ENCODE measurements around the gene MGAT5B.

Gene MGAT5B

GRCh38 chr17:76944477-76944876 is 76.3 kb downstream of the MGAT5B start:
- Mint-ChIP-seq H3K9me3 (no peaks in the 10 kb centered on the region), H3K27ac (no peak overlapping the region), H3K4me1 (peaks cover 5 to 6% of the 10 kb centered on the region in 2 donors), H3K27me3 (peaks cover 8 to 12% of the 10 kb centered on the region in 2 donors), H3K4me3 (no peak overlapping the region), H3K36me3 (no peaks in the 10 kb centered on the region)
- DNase-seq (no peak), ATAC-seq (replicated peaks) (no peak)

DNA sequence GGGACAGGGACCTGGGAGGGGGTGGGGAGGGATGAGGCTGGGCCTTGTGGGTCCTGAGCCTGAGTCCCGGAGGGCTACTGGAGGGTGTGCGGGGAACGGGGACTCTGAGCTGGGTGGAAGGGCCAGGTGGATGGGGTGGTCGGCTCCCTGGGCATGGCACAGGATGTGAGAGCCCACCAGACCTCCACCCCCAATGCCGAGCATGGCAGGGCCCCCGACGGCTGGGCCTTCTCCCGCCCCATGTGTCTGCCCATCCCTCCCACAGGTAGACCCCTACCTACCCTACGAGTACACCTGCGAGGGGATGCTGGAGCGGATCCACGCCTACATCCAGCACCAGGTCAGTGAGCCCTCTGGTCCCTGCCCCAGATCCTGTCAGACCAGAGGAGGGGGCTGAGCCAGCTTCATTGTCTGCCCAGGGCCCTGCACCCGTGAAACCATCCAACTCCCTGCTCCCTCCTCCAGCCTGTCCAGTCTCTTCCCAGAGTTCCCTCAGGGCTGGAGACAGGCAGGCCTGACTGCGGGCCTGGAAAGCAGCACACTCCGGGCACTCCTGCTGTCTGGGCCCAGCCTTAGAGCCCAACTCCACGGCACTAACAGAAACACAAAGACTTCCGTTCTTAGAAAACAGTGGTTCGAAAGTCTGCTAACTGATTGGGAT is 78.0 kb downstream of the MGAT5B start:
- H3K27me3 Mint-ChIP-seq = peaks cover 3 to 16% of the 10 kb centered on the region in 2 donors
- H3K36me3 Mint-ChIP-seq = no peaks in the 10 kb centered on the region
- no peak overlapping the region for H3K27ac Mint-ChIP-seq
- no peak for DNase-seq
- H3K4me3 Mint-ChIP-seq = no peak overlapping the region
- H3K4me1 Mint-ChIP-seq = peaks cover 5 to 6% of the 10 kb centered on the region in 2 donors
- no peak for ATAC-seq (replicated peaks)
- no peaks in the 10 kb centered on the region for H3K9me3 Mint-ChIP-seq

DNA sequence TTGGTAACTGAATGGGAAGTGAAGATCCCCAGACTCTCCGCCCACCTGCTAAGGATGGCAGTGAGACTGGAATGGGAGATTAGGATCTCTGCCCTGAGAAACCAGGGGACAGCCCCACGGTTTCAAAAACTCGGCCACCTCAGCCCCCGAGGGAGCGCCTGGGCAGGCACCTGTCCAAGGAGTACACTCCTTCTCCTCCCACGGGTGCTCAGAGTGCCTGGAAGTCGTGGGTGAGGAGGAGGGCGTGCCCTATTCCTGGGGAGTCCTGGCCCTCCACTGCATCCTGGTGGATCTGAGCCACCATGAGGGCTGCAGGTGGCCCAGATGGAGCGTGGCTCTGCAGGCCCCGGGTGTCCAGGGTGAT is 78.5 kb downstream of the MGAT5B start:
- peaks cover 5 to 6% of the 10 kb centered on the region in 2 donors for H3K4me1 Mint-ChIP-seq
- H3K4me3 Mint-ChIP-seq = no peak overlapping the region
- ATAC-seq (replicated peaks) (no peak), DNase-seq (no peak)
- no peaks in the 10 kb centered on the region for H3K9me3 Mint-ChIP-seq
- peaks cover 3 to 16% of the 10 kb centered on the region in 2 donors for H3K27me3 Mint-ChIP-seq
- no peak overlapping the region for H3K27ac Mint-ChIP-seq
- no peaks in the 10 kb centered on the region for H3K36me3 Mint-ChIP-seq

DNA sequence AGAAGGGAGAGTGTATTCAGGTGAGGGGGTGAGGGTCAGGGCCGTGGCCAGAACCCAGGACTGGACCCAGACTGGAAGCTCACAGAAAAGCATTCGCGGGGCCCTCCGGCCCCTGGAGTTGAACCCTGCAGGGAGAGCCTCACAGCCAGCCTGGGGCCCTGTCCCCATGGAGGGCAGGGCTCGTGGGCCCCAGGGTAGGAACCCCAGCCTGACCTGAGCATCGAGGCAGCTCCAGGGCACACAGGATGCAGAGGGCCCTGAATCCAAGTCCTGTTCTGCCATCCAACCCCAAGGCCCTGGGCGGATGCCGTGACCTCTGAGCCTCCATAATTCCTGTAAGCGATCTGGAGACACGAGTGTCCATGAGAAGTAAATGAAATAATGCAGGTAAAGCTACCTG is 79.1 kb downstream of the MGAT5B start:
- Mint-ChIP-seq H3K4me3 (no peak overlapping the region), H3K4me1 (peaks cover 6% of the 10 kb centered on the region in 2 donors), H3K36me3 (no peaks in the 10 kb centered on the region), H3K27me3 (peaks cover 3 to 16% of the 10 kb centered on the region in 2 donors), H3K27ac (no peak overlapping the region), H3K9me3 (no peaks in the 10 kb centered on the region)
- no peak for DNase-seq
- ATAC-seq (replicated peaks) = no peak

DNA sequence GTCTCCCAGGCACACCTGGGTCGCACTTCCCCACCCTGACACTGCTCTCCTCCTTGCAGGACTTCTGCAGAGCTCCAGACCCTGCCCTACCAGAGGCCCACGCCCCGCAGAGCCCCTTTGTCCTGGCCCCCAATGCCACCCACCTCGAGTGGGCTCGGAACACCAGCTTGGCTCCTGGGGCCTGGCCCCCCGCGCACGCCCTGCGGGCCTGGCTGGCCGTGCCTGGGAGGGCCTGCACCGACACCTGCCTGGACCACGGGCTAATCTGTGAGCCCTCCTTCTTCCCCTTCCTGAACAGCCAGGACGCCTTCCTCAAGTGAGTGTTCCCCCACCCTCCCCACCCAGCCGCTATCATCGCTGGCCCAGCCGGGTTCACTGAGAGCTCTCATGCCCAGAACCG is 79.6 kb downstream of the MGAT5B start:
- ATAC-seq (replicated peaks) (no peak), DNase-seq (no peak)
- no peak overlapping the region for H3K4me3 Mint-ChIP-seq
- peaks cover 8 to 10% of the 10 kb centered on the region in 2 donors for H3K4me1 Mint-ChIP-seq
- H3K27ac Mint-ChIP-seq = no peak overlapping the region
- H3K27me3 Mint-ChIP-seq = peaks cover 3 to 16% of the 10 kb centered on the region in 2 donors
- H3K9me3 Mint-ChIP-seq = no peaks in the 10 kb centered on the region
- no peaks in the 10 kb centered on the region for H3K36me3 Mint-ChIP-seq

- DNase-seq (no peak), ATAC-seq (replicated peaks) (no peak)
- Mint-ChIP-seq H3K4me3 (no peak overlapping the region), H3K27ac (peak overlapping the region; percentile 39), H3K9me3 (no peaks in the 10 kb centered on the region), H3K27me3 (peaks cover 3 to 16% of the 10 kb centered on the region in 2 donors), H3K4me1 (peaks cover 8 to 10% of the 10 kb centered on the region in 2 donors), H3K36me3 (no peaks in the 10 kb centered on the region)
Observed at GRCh38 chr17:76948301-76948700, 80.1 kb downstream of the MGAT5B start.

DNA sequence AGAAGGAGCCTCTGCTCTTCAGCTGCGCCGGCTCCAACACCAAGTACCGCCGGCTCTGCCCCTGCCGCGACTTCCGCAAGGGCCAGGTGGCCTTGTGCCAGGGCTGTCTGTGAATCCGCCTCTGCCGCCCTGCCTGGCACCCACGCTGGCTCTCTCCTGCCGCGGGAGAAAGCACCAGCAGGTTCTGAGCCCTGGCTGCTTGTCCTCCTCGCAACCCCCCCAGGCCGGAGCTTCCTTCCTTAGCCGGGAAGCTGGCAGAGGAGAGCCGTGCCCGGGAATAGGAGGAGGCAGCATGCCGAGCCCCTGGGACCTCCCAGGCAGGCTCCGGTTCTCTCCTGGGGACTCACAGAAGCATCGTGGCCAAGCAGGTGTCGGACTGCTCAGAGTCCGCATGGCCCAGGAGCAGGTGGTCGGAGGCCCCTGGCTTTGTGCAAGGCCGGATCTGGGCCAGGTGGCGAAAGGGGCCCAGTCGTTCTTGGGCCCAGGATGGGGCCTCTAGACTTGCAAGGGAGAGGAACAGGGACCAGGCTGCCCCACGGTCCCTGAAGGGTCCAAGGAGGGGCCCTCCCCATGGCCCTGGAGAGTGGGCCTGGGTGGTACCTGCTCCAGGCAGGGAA is 80.6 kb downstream of the MGAT5B start:
- Mint-ChIP-seq H3K9me3 (no peaks in the 10 kb centered on the region), H3K36me3 (no peaks in the 10 kb centered on the region), H3K4me3 (no peak overlapping the region), H3K27ac (no peak overlapping the region), H3K27me3 (peaks cover 3 to 16% of the 10 kb centered on the region in 2 donors), H3K4me1 (peaks cover 9 to 13% of the 10 kb centered on the region in 2 donors)
- ATAC-seq (replicated peaks) = no peak
- no peak for DNase-seq

- ATAC-seq (replicated peaks) (no peak), DNase-seq (no peak)
- Mint-ChIP-seq H3K4me1 (peaks cover 13 to 16% of the 10 kb centered on the region in 2 donors), H3K4me3 (no peak overlapping the region), H3K27ac (no peak overlapping the region), H3K27me3 (peaks cover 3 to 16% of the 10 kb centered on the region in 2 donors), H3K36me3 (no peaks in the 10 kb centered on the region), H3K9me3 (no peaks in the 10 kb centered on the region)
Observed at GRCh38 chr17:76949913-76950695, 81.9 kb downstream of the MGAT5B start.

DNA sequence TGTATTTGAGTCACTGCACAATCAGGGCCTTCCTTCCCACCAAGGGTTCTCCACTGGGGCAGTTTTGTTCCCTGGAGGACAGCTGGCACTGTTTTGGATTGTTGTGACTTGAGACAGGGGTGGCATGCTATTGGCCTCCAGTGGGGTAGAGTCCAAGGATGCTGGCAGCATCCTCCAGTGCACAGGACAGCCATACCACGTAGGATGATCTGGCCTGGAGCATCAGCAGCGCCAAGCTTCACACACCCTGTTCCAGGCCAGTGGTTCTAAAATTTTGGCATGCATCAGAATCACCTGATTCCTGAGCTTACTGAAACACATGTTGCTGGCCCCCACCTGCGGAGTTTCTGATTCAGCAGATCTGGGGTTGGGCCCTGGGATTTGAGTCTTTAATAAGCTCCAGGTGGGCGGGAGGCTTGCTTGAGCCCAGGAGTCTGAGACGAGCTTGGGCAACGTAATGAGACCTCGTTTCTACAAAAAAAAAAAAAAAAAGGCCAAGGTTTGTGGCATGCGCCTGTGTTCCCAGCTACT is 83.2 kb downstream of the MGAT5B start:
- ATAC-seq (replicated peaks) = no peak
- DNase-seq = no peak
- H3K27me3 Mint-ChIP-seq = peaks cover 3 to 16% of the 10 kb centered on the region in 2 donors

GRCh38 chr17:76952402-76952801 is 84.2 kb downstream of the MGAT5B start:
- Mint-ChIP-seq H3K4me1 (peaks cover 23 to 25% of the 10 kb centered on the region in 2 donors), H3K4me3 (no peak overlapping the region), H3K36me3 (peaks cover 0 to 2% of the 10 kb centered on the region in 2 donors), H3K27ac (no peak overlapping the region), H3K27me3 (peaks cover 3 to 16% of the 10 kb centered on the region in 2 donors), H3K9me3 (no peaks in the 10 kb centered on the region)
- no peak for DNase-seq
- ATAC-seq (replicated peaks) = no peak

More for the DNA sequence above, 83.2 kb downstream of the MGAT5B start:
- Mint-ChIP-seq H3K4me1 (peaks cover 16 to 17% of the 10 kb centered on the region in 2 donors), H3K27ac (no peak overlapping the region), H3K9me3 (no peaks in the 10 kb centered on the region), H3K4me3 (no peak overlapping the region), H3K36me3 (no peaks in the 10 kb centered on the region)

DNA sequence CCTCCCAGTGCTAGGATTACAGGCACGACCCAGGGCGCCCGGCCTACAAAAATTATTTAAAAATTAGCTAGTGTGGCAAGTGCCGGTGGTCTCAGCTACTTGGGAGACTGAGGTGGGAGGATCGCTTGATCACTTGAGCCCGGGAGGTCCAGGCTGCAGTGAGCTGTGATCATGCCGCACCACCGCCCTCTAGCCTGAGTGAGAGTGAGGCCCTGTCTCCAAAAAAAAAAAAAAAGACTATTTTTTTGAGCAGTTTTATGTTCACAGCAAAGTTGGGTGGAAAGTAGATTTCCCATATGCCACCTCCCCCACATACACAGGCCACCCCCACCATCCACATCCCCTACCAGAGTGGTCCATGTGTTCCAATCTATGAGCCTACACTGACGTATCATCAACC is 84.9 kb downstream of the MGAT5B start:
- peaks cover 0 to 2% of the 10 kb centered on the region in 2 donors for H3K36me3 Mint-ChIP-seq
- H3K9me3 Mint-ChIP-seq = no peaks in the 10 kb centered on the region
- no peak for ATAC-seq (replicated peaks)
- H3K27ac Mint-ChIP-seq = no peak overlapping the region
- peaks cover 3 to 14% of the 10 kb centered on the region in 2 donors for H3K27me3 Mint-ChIP-seq
- no peak overlapping the region for H3K4me3 Mint-ChIP-seq
- peaks cover 26 to 31% of the 10 kb centered on the region in 2 donors for H3K4me1 Mint-ChIP-seq
- no peak for DNase-seq

DNA sequence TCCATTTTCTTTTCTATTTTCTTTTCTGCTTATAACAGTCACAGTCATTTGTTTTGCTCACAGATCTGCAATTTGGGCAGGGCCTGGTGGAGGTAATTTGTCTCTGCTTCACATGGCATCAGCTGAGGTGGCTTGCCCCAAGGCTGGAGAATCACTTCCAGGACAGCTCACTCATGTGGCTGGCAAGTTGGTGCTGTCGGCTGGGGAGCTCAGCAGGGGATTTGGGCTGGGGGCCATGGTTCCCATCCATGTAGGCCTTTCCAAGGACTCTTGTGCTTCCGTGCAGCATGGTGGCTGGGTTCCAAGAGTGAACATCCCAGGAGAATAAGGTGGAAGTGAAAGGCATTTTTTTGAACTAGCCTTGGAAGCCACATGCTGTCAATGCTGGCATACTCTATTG is 85.7 kb downstream of the MGAT5B start:
- DNase-seq (no peak), ATAC-seq (replicated peaks) (no peak)
- Mint-ChIP-seq H3K4me3 (no peak overlapping the region), H3K27me3 (peaks cover 0 to 5% of the 10 kb centered on the region in 2 donors), H3K4me1 (peaks cover 30 to 40% of the 10 kb centered on the region in 2 donors), H3K27ac (peak overlapping the region; percentile 65), H3K36me3 (peaks cover 0 to 2% of the 10 kb centered on the region in 2 donors), H3K9me3 (no peaks in the 10 kb centered on the region)

DNA sequence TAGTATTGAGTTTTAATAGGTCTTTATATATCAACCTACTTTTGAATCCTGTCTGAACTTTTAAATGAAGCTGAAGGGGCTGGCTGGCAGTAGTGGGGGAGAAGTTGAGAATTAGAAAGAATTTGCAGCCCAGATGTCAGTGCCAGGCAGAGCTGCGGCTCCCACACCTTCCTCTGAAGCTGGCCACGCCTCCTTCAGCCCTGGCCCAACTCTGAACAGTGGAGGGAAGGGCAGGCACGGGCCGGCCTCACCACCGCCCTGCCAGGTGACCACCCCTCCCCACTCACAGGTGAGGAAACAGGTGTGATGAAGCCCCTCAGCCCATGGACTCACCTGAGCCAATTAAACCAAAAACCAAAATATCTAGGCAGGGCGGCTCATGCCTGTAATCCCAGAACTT is 87.0 kb downstream of the MGAT5B start:
- Mint-ChIP-seq H3K4me1 (peaks cover 35 to 52% of the 10 kb centered on the region in 2 donors), H3K4me3 (no peak overlapping the region), H3K36me3 (peaks cover 0 to 2% of the 10 kb centered on the region in 2 donors), H3K27ac (no peak overlapping the region), H3K27me3 (no peaks in the 10 kb centered on the region), H3K9me3 (no peaks in the 10 kb centered on the region)
- no peak for DNase-seq
- no peak for ATAC-seq (replicated peaks)

DNA sequence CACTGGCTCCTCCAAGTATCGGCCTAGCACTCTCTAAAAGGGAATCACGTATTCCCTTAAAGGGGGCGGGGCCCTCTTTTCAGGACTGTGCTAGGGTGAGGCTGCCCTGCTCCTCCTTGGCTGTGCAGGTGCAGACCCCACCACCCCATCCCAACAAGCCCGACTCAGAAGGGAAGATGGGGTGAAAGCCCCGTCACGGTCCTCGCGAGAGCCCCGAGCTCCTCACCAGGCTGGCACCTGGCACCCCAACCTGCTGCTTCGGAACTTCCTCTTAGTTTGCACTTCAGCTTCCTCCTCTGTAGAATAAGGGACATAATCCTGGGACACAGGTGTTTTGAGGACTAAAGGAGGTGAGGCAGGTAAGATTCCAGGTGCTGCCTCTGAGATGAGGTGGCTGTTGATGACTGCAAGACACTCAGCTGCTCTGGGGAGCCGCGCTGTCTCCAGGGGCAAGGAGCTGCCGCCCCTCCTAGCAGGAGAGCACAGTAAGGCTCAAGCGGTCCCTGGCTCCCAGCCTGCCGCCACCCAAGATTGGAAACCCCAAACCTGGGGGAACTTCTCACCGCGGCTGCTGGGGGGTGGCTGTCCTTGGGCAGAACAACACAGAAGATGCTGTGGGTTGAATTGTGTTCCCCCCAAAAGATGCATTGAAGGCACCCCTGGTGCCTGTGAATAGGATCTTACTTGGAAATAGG is 88.8 kb downstream of the MGAT5B start:
- Mint-ChIP-seq H3K4me1 (peaks cover 35 to 54% of the 10 kb centered on the region in 2 donors), H3K4me3 (peak overlapping the region; percentile 90 to 95), H3K27me3 (no peaks in the 10 kb centered on the region), H3K27ac (peak overlapping the region; percentile 96), H3K9me3 (no peaks in the 10 kb centered on the region), H3K36me3 (peaks cover 0 to 5% of the 10 kb centered on the region in 2 donors)
- DNase-seq (no peak), ATAC-seq (replicated peaks) (peak; percentile 28)

Measured in stimulated activated naive B cell treated with anti-CD40 and anti-IgM and Interleukin-4, amounts not matched to agents 10 μg/mL and 1 μg/mL and 100 μg/mL, for 72 hours (primary cell).